HG02759 (cell line): ENCODE data around the gene PLAAT3.
"Not testable (repeated sequence)": the region's sequence is repeated elsewhere in the genome, so short reads cannot be mapped to it uniquely, and the experiment has no call there.

Experiments used
- ATAC-seq: cut with Tn5 transposase; IDR thresholded peaks from one replicate; pipeline ENCODE4 v1.9.1; 2021; ENCODE audit warnings: mild to moderate bottlenecking, moderate library complexity; ENCODE audit not compliant: unreplicated experiment

PLAAT3 gene

GRCh38 chr11:63569570-63569969 is 44.7 kb downstream of the PLAAT3 start:
- ATAC-seq = no peak

- peak; percentile 80 for ATAC-seq
Measured at GRCh38 chr11:63567044-63567840, 47.0 kb downstream of the PLAAT3 start.

DNA sequence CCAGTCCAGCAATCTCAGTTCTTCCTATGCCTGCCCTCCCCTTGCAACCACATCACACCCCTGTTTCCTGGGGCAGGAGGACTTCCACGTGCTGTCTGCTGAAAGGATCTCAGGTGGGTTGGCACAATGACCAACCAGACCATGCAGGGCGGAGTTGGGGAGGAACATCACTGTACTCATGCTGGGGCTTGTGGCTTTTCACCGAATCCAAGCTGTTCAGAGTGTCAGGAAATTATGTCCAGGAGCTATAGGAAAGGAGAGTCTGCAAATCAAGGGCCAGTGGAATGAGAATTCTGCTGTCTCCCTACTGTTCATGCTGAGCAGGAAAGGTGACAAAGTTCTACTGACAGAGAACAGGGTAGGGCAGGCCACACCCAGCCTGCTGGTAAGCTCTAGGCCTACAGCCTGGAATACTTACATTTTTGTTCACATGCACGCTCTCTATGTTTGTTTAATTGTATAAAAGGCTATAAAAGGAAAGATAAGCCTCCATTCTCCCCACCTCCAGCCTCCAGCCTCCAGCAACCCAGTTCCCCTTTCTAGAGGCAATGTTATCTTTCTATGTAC is 49.4 kb downstream of the PLAAT3 start:
- no peak for ATAC-seq

- peak; percentile 56 for ATAC-seq
Measured at GRCh38 chr11:63564056-63564774, 50.0 kb downstream of the PLAAT3 start.

DNA sequence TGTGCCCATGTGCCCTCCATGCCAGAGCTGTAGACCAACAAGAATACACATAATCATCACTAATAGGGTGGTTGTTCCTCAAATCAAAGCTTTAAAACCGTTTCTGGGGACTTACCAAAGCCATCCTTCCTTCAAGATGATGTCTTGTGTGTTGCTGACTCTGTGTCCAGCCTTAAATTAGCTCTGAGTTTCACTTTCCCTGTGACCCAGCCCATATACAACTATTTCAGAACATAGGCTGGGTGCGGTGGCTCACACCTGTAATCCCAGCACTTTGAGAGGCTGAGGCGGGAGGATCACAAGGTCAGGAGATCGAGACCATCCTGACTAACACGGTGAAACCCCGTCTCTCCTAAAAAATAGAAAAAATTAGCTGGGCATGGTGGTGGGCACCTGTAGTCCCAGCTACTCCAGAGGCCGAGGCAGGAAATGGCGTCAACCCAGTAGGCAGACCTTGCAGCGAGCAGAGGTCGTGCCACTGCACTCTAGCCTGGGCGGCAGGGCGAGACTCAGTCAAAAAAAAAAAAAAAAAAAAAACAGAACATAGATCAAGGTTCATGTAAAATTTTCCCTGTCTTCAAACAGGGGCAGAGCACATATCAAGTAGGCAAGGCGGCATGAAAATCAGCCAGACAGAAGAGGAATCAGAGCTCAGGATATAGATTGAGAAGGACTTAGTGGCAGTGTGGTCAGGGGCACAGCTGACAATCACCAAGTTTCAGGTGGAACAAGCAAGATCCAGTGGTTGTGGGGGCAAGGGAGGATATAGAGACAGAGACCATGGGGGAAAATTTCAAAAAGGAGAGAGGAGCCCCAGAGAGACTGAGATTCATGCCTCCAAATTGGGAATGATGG is 50.8 kb downstream of the PLAAT3 start, which contains the start of gene PLAAT2:
TSS of gene PLAAT2 (minus strand) at position 179 of the 855 bp plus-strand sequence. CDS start at position 124, 55 bp downstream.
- ATAC-seq = no peak

GRCh38 chr11:63560506-63561180 is 53.6 kb downstream of the PLAAT3 start:
- no peak for ATAC-seq

GRCh38 chr11:63558459-63559157 is 55.6 kb downstream of the PLAAT3 start:
- no peak for ATAC-seq

DNA sequence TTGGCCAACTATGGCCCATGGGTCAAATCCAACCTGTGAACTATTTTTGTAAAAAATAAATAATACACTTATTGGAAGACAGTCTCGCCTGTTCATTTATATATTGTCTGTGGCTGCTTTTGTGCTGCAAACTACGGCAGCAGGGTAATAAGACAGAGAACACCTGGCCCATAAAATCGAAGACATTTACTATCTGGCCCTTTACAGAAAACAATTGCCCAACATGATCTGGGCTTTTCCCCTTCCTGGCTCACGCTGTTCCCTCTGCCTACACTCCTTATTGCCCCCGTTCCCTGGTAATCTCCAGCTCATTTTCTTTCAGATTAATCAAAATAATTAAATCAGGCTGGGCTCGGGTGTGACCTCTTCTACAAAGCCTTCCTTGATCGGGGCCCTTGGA is 56.7 kb downstream of the PLAAT3 start:
- ATAC-seq = no peak

GRCh38 chr11:63556404-63557013 is 57.7 kb downstream of the PLAAT3 start:
- no peak for ATAC-seq

DNA sequence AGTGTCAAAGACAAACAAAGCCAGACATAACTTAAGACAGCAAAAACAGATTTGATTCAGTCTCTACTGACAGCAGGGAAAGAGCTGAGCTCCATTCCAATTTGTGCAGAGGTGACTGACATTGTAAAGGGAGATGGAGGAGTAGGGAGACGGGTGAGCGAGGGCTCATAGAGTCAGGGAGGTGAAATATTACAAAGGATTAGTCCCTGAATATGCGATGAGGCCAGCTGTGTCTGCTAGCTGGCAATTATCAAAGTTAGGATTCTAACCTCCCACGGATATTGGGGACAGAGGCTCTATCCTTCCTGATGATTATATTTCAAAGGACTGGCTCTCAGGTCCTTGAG is 59.4 kb downstream of the PLAAT3 start:
- ATAC-seq = no peak

GRCh38 chr11:63553759-63554158 is 60.5 kb downstream of the PLAAT3 start:
- peak; percentile 72 for ATAC-seq

DNA sequence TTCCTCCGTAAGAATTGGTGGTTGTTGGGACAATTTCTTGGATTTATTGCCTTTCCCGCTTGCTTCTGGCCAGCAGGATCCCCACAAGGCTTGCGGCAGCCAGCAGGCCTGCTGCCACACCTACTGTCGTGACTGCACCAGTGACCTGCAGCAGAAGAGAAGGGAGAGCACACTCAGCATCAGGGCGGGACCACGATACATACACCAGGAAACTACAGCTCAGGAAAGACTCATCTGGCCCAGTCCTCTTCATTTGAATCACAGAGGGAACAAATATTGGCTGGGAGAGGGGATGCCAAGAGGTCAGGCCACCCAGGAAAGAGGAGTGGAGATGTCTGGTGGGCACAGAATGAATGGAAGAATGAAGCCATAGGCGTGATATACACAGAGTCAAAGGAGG is 61.3 kb downstream of the PLAAT3 start:
- ATAC-seq = no peak

DNA sequence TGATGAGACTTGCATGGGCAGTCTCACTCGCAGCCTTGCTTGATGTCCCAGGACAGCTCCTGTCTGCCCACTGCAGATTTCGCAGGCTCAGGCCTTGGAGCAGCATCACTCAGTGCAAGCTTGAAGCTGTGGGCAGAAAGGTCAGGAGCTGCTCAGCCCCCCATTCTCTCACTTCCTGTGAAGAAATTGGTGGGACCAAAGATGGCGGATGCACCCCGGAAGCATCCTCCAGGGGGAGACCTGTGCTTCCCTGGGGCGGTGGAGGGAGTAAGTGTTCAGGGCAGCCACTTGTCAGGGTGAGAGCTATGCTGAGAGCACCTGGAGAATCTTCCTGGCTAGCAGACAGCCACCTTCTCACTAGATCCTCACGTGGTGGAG is 62.4 kb downstream of the PLAAT3 start:
- no peak for ATAC-seq

GRCh38 chr11:63551091-63551888 is 62.9 kb downstream of the PLAAT3 start:
- no peak for ATAC-seq

GRCh38 chr11:63550156-63550700 is 64.0 kb downstream of the PLAAT3 start:
- ATAC-seq = not testable (repeated sequence)

DNA sequence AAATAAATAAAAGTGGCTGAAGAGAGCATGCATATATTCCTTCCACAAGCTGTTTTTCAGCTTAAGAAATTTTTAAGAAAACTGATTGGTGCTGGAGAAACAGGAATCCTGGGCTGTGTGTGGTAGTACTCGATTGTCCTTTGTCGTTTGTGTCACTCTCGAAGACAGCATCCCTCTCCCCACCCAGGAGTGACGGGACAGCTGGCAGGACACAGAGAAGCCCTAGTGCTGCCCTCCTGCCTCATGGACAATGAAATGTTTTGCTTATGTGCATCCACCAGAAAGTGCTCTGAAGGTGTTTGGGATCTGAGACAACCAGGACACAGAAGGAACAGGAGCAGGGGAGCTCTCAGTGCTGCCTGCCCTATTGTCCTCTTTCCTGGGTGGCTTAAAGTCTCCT is 64.8 kb downstream of the PLAAT3 start:
- ATAC-seq = no peak

DNA sequence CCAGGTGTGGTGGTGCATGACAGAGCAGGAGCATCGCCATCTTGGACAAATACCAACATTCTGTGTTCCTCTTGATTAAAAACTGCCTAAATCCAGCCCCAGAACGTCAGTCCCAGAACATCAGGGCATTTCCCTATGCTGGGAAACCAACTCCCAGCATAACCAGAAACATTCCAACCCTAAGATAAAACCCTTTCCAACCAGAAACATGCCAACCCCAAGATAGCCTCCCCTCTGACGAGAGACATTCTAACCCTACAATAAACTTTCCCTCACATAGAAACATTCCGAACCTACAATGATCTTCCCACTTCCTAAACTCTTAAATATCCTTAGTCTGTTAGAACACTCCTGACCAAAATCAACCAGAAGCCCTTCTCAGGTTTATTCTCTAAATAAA is 66.1 kb downstream of the PLAAT3 start:
- ATAC-seq = no peak

- ATAC-seq = no peak
Measured at GRCh38 chr11:63547061-63547460, 67.2 kb downstream of the PLAAT3 start.
